ENCODE results near the gene REN.
A peak's percentile ranks its signal among the peaks of the same experiment; 100 is the strongest.

Gene REN

GRCh38 chr1:204152310-204153044 is 13.7 kb downstream of the REN start:
- no peak for DNase-seq (ENCODE audit: low spot score)

- DNase-seq (ENCODE audit: low spot score), result peak; percentile 69
Measured at GRCh38 chr1:204151552-204152309, 14.4 kb downstream of the REN start, which contains the start of gene ETNK2. ETNK2 (minus strand) TSS chr1:204152044; CDS start chr1:204151852, 192 bp downstream.

GRCh38 chr1:204150702-204151551 is 15.2 kb downstream of the REN start:
- DNase-seq (ENCODE audit: low spot score), result no peak

- DNase-seq (ENCODE audit: low spot score), result no peak
Measured at GRCh38 chr1:204149635-204150565, 16.2 kb downstream of the REN start.

GRCh38 chr1:204149107-204149506 is 17.0 kb downstream of the REN start:
- no peak for DNase-seq (ENCODE audit: low spot score)

- no peak for DNase-seq (ENCODE audit: low spot score)
Measured at GRCh38 chr1:204147406-204148383, 18.4 kb downstream of the REN start.

- no peak for DNase-seq (ENCODE audit: low spot score)
Measured at GRCh38 chr1:204146965-204147364, 19.2 kb downstream of the REN start.

- no peak for DNase-seq (ENCODE audit: low spot score)
Measured at GRCh38 chr1:204146309-204146708, 19.8 kb downstream of the REN start.

- no peak for DNase-seq (ENCODE audit: low spot score)
Measured at GRCh38 chr1:204145033-204145504, 21.1 kb downstream of the REN start.

GRCh38 chr1:204143276-204144041 is 22.7 kb downstream of the REN start:
- DNase-seq (ENCODE audit: low spot score), result no peak

- DNase-seq (ENCODE audit: low spot score), result no peak
Measured at GRCh38 chr1:204142032-204142974, 23.8 kb downstream of the REN start.

GRCh38 chr1:204141131-204141530 is 25.0 kb downstream of the REN start:
- no peak for DNase-seq (ENCODE audit: low spot score)

GRCh38 chr1:204139952-204140351 is 26.2 kb downstream of the REN start:
- DNase-seq (ENCODE audit: low spot score), result no peak

GRCh38 chr1:204139088-204139487 is 27.0 kb downstream of the REN start:
- DNase-seq (ENCODE audit: low spot score), result no peak

GRCh38 chr1:204136814-204137213 is 29.3 kb downstream of the REN start:
- no peak for DNase-seq (ENCODE audit: low spot score)

- no peak for DNase-seq (ENCODE audit: low spot score)
Measured at GRCh38 chr1:204134103-204134502, 32.0 kb downstream of the REN start.

GRCh38 chr1:204132718-204133117 is 33.4 kb downstream of the REN start:
- DNase-seq (ENCODE audit: low spot score), result no peak

- no peak for DNase-seq (ENCODE audit: low spot score)
Measured at GRCh38 chr1:204131978-204132377, 34.2 kb downstream of the REN start.

Measured in AG08395 (cell line).